ENCODE results near the gene RRP9. TPM values are rescaled to one million over a fixed set of nuclear protein-coding genes. Genes with fewer than 3 reads are reported as not detected.
"Not testable (repeated sequence)": the region's sequence is repeated elsewhere in the genome, so short reads cannot be mapped to it uniquely, and the experiment has no call there.

Gene RRP9, protein sequence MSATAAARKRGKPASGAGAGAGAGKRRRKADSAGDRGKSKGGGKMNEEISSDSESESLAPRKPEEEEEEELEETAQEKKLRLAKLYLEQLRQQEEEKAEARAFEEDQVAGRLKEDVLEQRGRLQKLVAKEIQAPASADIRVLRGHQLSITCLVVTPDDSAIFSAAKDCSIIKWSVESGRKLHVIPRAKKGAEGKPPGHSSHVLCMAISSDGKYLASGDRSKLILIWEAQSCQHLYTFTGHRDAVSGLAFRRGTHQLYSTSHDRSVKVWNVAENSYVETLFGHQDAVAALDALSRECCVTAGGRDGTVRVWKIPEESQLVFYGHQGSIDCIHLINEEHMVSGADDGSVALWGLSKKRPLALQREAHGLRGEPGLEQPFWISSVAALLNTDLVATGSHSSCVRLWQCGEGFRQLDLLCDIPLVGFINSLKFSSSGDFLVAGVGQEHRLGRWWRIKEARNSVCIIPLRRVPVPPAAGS
- 10 to 100 TPM in 3 of 4 donors, 1 to 10 TPM in 1; 7.1 to 29.5 (median 11.1) TPM for total RNA-seq

- DNase-seq, result peak; percentile 100
- no peaks in the 10 kb centered on the region for H3K27me3 ChIP-seq
- H3K4me3 ChIP-seq, result peak within 1 kb of the TSS; percentile 67 to 90 (median 80)
- H3K27ac ChIP-seq, result peak within 1 kb of the TSS; percentile 89 to 97 (median 93)
- TF ChIP-seq EP300 (IDR thresholded peaks at IDR 0.05; ENCODE audit: low read depth) (no peak), CTCF (IDR thresholded peaks at IDR 0.05) (peak; percentile 96 to 100 (median 99)), POLR2A (IDR thresholded peaks at IDR 0.05) (peak; percentile 82), POLR2AphosphoS5 (IDR thresholded peaks at IDR 0.05) (peak; percentile 9 to 82 (median 81))
- in situ Hi-C loops (cut with MboI; ENCODE audit: low pct_ligation_motif_present in 1 of 4, low pct_unique_long_range_greater_than_20kb in 1 of 4, low sequenced_read_pairs in 3 of 4) (no loop called here), intact Hi-C loops (cut with DNase I; ENCODE audit: low total_unique reads) (no loop called here)
- peaks cover 0 to 6% (median 2%) of the 10 kb centered on the region in 4 donors for H3K36me3 ChIP-seq
- WGBS, 2 donors (ENCODE audit: low coverage in 1 of 2), result 1% methylated on average over 40 of the region's 67 CpGs; no CpG with 5 or more reads in 1 of the 2 donors
- no peaks in the 10 kb centered on the region for H3K9me3 ChIP-seq
- H3K4me1 ChIP-seq, result peaks cover 18 to 30% (median 27%) of the 10 kb centered on the region in 4 donors
Observed at GRCh38 chr3:51941798-51942602, at the start of gene RRP9, which contains the start of gene PARP3. Gene RRP9 (minus strand): TSS chr3:51941904. CDS start chr3:51941867, 37 bp downstream. Gene PARP3 (plus strand): TSS chr3:51942363. CDS start chr3:51943356, 993 bp downstream.

GRCh38 chr3:51990501-51990971 lies 48.8 kb upstream of the RRP9 start:
- H3K9me3 ChIP-seq; H3K27ac ChIP-seq; H3K27me3 ChIP-seq; H3K4me3 ChIP-seq; in situ Hi-C loops (cut with MboI; ENCODE audit: low pct_ligation_motif_present in 1 of 4, low pct_unique_long_range_greater_than_20kb in 1 of 4, low sequenced_read_pairs in 3 of 4); DNase-seq; intact Hi-C loops (cut with DNase I; ENCODE audit: low total_unique reads): not testable (repeated sequence)
- Histone ChIP-seq H3K36me3 (peaks cover 0 to 18% (median 7%) of the 10 kb centered on the region in 4 donors), H3K4me1 (peaks cover 8 to 34% (median 24%) of the 10 kb centered on the region in 4 donors)
- WGBS, 2 donors (ENCODE audit: low coverage in 1 of 2), result 82% methylated on average over 27 of the region's 38 CpGs; no CpG with 5 or more reads in 1 of the 2 donors

GRCh38 chr3:51988286-51989146 lies 46.8 kb upstream of the RRP9 start:
- 83 to 87% methylated on average over 6 to 15 of the region's 15 CpGs for WGBS, 2 donors (ENCODE audit: low coverage in 1 of 2)
- TF ChIP-seq POLR2AphosphoS5 (IDR thresholded peaks at IDR 0.05) (no peak), EP300 (IDR thresholded peaks at IDR 0.05; ENCODE audit: low read depth) (no peak), POLR2A (IDR thresholded peaks at IDR 0.05) (no peak), CTCF (IDR thresholded peaks at IDR 0.05) (no peak)
- intact Hi-C loops (cut with DNase I; ENCODE audit: low total_unique reads), result no loop called here
- peaks cover 0 to 5% (median under 1%) of the 10 kb centered on the region in 4 donors for H3K36me3 ChIP-seq
- no peak overlapping the region for H3K4me3 ChIP-seq
- no peak for DNase-seq
- H3K27me3 ChIP-seq, result no peaks in the 10 kb centered on the region
- in situ Hi-C loops (cut with MboI; ENCODE audit: low pct_ligation_motif_present in 1 of 4, low pct_unique_long_range_greater_than_20kb in 1 of 4, low sequenced_read_pairs in 3 of 4), result no loop called here
- peaks cover 9 to 29% (median 20%) of the 10 kb centered on the region in 4 donors for H3K4me1 ChIP-seq
- no peak overlapping the region for H3K27ac ChIP-seq
- H3K9me3 ChIP-seq, result no peaks in the 10 kb centered on the region

GRCh38 chr3:51987568-51987967 lies 45.9 kb upstream of the RRP9 start:
- intact Hi-C loops (cut with DNase I; ENCODE audit: low total_unique reads) (no loop called here), in situ Hi-C loops (cut with MboI; ENCODE audit: low pct_ligation_motif_present in 1 of 4, low pct_unique_long_range_greater_than_20kb in 1 of 4, low sequenced_read_pairs in 3 of 4) (no loop called here)
- DNase-seq, result no peak
- TF ChIP-seq EP300 (IDR thresholded peaks at IDR 0.05; ENCODE audit: low read depth), result no peak
- TF ChIP-seq POLR2A (IDR thresholded peaks at IDR 0.05), result no peak
- no peak for TF ChIP-seq POLR2AphosphoS5 (IDR thresholded peaks at IDR 0.05)
- no peak for TF ChIP-seq CTCF (IDR thresholded peaks at IDR 0.05)
- Histone ChIP-seq H3K27me3 (no peaks in the 10 kb centered on the region), H3K36me3 (no peaks in the 10 kb centered on the region), H3K27ac (no peak overlapping the region), H3K4me3 (no peak overlapping the region), H3K4me1 (peaks cover 11 to 29% (median 23%) of the 10 kb centered on the region in 4 donors), H3K9me3 (no peaks in the 10 kb centered on the region)
- 85 to 90% methylated on average over 5 to 7 of the region's 7 CpGs for WGBS, 2 donors (ENCODE audit: low coverage in 1 of 2)
